NCI-H128 (cell line): ENCODE measurements around the gene CLDN18.

Experiments used
- DNase-seq: peaks from one replicate; lab custom pipeline; 2025; ENCODE audit not compliant: unreplicated experiment; lab: John Stamatoyannopoulos, UW

The CLDN18 gene

GRCh38 chr3:138009476-138010272 lies at the start of gene CLDN18:
Gene CLDN18 (plus strand): TSS chr3:138010165. CDS start chr3:138010226, 61 bp downstream.
- DNase-seq: no peak

DNA sequence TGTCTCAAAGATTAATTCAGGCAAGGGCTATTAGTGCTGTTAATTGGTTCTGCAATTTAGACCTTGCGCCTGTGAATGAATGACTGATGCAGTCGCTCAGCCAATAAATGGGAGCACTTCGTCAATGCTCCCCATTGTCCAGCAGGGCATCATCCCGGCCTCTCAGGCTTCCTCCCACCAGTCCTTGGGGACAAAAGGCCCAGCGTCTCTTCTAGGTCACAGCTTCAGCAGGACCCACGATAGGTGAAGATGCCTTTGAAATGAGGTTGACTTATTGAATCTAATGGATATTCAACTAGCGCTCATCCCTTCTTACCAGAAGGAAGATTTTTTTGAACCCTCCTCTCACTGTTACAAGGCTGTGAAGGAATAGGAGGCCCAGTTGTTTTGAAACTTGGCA lies 47.7 kb upstream of the CLDN18 start:
- DNase-seq: no peak

- DNase-seq: no peak
Measured at GRCh38 chr3:137963463-137963862, 46.5 kb upstream of the CLDN18 start.

GRCh38 chr3:137970914-137971831 lies 38.8 kb upstream of the CLDN18 start:
- peak; percentile 73 for DNase-seq

DNA sequence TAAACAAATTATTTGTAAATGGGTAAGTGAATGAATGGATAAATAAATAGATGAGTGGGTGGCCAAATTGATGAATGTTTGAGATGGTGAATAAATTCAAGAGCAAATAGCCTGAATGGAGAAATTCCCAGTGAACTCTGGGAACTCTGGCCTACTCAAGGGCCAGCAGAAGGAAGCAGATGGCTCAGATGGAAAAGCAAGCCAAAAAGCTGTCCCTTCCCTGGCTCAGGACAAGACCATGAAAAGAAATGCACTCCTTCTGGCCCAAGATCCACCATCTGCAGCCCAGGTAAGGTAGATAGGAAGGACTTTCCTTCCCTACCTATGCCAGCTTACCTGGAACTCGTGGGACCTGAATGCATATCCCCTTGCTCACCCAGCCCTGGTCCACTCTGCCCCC lies 37.6 kb upstream of the CLDN18 start:
- no peak for DNase-seq

DNA sequence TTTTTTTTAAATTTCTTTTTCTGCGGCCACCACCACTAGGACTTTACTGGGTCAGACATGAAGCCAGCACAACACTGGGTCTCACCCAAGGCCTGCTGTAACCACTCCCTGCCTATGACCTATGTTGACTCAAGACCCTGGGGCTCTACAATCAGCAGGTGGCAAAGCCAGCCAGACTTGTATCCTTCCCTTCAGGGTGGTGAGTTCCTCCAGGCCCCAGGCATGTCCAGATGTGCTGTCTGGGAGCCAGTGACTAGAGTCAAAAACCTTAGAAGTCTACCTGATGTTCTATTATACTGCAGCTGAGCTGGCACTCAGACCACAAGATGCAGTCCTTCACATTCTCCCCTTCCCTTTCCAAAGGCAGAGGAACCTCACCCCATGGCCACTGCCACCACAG lies 31.6 kb upstream of the CLDN18 start:
- DNase-seq: no peak

GRCh38 chr3:137987723-137988122 lies 22.2 kb upstream of the CLDN18 start:
- no peak for DNase-seq

GRCh38 chr3:137988152-137988551 lies 21.8 kb upstream of the CLDN18 start:
- DNase-seq: no peak

GRCh38 chr3:137988982-137989381 lies 21.0 kb upstream of the CLDN18 start:
- no peak for DNase-seq

GRCh38 chr3:137990427-137990826 lies 19.5 kb upstream of the CLDN18 start:
- DNase-seq: no peak

- DNase-seq: no peak
Measured at GRCh38 chr3:137992592-137992991, 17.4 kb upstream of the CLDN18 start.

- DNase-seq: no peak
Measured at GRCh38 chr3:137998121-137999042, 11.6 kb upstream of the CLDN18 start.

DNA sequence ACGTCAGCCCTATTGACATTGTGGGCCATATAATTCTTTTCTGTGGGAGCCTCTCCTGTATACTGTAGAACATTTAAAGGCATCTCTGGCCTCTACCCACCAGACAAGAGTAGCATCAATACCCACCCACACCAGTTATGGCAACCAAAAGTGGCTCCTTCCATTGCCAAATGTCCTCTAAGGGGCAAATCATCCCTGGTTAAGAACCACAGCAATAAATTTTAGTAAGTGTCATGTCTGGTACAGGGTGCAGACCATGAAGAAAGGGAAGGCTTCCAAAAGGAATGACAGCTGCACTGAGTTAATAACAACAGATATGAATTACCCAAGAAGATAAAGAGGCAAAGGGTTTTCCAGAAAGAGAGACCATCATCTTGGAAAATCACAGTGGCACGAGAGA lies 6.9 kb upstream of the CLDN18 start:
- no peak for DNase-seq

- no peak for DNase-seq
Measured at GRCh38 chr3:138005627-138006026, 4.3 kb upstream of the CLDN18 start.

- DNase-seq: no peak
Measured at GRCh38 chr3:138007898-138008297, 2.1 kb upstream of the CLDN18 start.

DNA sequence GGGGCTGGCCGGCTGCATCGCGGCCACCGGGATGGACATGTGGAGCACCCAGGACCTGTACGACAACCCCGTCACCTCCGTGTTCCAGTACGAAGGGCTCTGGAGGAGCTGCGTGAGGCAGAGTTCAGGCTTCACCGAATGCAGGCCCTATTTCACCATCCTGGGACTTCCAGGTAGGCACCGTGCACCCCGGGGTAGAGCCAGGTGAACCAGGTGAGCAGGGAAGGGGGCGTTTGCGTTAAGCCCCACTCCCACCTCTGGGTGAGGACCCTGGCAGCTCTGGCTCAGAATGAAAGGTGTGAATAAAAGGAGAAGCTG lies 267 bp downstream of the CLDN18 start:
- DNase-seq: no peak

GRCh38 chr3:138011722-138012121 lies 1.8 kb downstream of the CLDN18 start:
- DNase-seq: no peak

DNA sequence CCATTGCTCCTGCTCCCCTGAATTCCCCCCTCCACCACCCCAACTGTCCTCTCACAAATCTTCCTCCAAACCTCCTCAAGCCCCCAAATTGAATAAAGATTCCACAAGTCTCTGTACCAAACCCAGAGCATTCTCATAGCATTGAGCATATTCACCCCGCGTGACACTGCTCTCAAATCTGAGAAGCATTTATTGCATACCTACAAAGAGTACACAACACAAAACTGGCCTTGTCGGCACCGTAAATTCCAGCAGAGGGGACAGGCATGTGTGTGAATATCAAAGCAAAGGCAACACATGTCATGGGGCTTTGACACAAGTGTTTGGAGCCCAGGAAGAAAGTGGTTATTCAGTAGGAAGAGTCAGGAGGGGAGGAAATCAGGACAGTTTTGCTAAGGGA lies 2.6 kb downstream of the CLDN18 start:
- DNase-seq: no peak

- no peak for DNase-seq
Measured at GRCh38 chr3:138016065-138016464, 6.1 kb downstream of the CLDN18 start.

DNA sequence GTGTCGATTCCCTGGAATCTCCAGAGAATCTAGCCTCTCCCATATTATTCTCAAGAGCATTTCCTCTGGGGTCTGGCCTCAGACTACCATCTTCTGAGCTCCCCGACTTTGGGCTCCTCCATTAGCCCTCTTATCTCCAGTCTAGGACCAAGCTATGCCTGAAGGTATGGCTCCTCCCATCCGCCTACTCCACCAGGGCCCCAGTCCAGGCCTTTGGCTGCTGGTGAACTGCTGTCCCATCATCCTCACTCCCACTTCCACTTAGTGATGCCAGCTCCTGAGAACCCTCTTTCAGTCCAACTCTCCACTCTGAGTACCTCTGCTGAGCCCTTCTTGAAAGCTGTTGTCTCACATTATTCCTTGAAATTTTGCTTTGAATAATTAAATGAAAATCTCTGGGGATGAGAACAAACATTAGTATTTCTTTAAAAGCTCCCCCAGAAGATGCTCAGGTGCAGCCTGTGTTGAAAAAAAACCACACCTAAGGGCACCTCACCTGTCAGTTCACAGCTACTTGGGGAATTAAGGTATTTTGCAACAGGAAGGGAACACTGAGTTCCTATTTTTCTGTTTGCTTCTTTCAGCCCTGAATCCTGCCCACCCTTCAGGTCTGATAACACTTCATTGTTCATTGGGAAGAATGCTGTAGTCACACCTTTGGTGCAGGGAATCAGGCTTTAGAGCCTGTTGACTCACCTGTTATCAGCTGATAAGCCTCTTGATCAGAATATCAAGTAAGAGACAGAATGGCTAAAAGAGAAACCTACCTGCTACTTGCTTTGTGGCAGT lies 9.5 kb downstream of the CLDN18 start:
- no peak for DNase-seq
